Right lobe of liver (tissue), 4 donors: ENCODE data around the gene COL5A1.

Experiments used
- POLR2A ChIP-seq: fragments of 450-650 bp; IDR thresholded peaks from one replicate; pipeline ENCODE4 v1.6.1; 2017; ENCODE audit warnings: antibody characterized with exemption, mild to moderate bottlenecking
- TF ChIP-seq, protein P1 (sequence below), 4 donors: fragments of 200-600 bp in 3 of 4; fragments of 450-650 bp in 1 of 4; IDR thresholded peaks; one replicate each; pipeline versions ENCODE4 v1.5.1 to v1.8.0; 2016 to 2022; ENCODE audit warnings: antibody characterized with exemption in 4 of 4, mild to moderate bottlenecking in 2 of 4
- donor health status: DM: no; HTN: no; CAD: no.
- donor health status: DM: no; HTN: no; CAD: no.
- donor health status: DM: no; HTN: yes; CAD: no.

DNA sequence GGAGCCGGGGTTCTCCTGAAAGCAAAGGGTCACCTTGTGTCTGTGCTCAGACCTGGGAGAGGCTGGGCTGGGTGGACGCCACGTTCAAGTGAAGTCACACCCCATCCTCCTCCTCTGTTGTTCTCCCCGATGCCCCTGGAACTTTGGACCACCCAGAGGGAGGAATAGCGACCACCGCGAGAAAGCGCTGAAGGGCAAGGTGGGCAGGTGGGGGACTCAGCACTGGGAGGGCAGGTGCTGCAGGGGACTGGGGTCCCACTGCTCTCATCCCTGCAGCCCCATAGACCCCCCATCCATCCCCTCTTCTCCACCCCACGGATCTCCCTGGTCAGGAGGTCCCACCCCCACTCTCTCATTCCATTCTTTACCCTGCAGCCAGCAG is 48.8 kb upstream of the COL5A1 start:
- TF ChIP-seq, protein P1, sequence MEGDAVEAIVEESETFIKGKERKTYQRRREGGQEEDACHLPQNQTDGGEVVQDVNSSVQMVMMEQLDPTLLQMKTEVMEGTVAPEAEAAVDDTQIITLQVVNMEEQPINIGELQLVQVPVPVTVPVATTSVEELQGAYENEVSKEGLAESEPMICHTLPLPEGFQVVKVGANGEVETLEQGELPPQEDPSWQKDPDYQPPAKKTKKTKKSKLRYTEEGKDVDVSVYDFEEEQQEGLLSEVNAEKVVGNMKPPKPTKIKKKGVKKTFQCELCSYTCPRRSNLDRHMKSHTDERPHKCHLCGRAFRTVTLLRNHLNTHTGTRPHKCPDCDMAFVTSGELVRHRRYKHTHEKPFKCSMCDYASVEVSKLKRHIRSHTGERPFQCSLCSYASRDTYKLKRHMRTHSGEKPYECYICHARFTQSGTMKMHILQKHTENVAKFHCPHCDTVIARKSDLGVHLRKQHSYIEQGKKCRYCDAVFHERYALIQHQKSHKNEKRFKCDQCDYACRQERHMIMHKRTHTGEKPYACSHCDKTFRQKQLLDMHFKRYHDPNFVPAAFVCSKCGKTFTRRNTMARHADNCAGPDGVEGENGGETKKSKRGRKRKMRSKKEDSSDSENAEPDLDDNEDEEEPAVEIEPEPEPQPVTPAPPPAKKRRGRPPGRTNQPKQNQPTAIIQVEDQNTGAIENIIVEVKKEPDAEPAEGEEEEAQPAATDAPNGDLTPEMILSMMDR (IDR thresholded peaks at IDR 0.05): no peak
- no peak for TF ChIP-seq POLR2A
